Measurements from ENCODE around the gene ACBD3. TPM values are rescaled to one million over a fixed set of nuclear protein-coding genes. Genes with fewer than 3 reads are reported as not detected.

The ACBD3 gene
- total RNA-seq, 6 donors from 2014 or later, result 39.8 to 71.4 (median 40.8) TPM

GRCh38 chr1:226120398-226120797, 66.1 kb downstream of the ACBD3 start:
- no peak for DNase-seq
- Histone ChIP-seq H3K36me3 (no peaks in the 10 kb centered on the region), H3K9me3 (no peaks in the 10 kb centered on the region), H3K27ac (no peak overlapping the region), H3K4me3 (no peak overlapping the region), H3K27me3 (no peaks in the 10 kb centered on the region), H3K4me1 (peaks cover 5 to 29% (median 14%) of the 10 kb centered on the region in 4 donors)
- WGBS, 2 donors, result 83 to 93% methylated on average over 1 to 5 of the region's 5 CpGs
- no peak for TF ChIP-seq POLR2AphosphoS5 (IDR thresholded peaks at IDR 0.05)
- no peak for TF ChIP-seq EP300 (IDR thresholded peaks at IDR 0.05)
- no peak for TF ChIP-seq CTCF (IDR thresholded peaks at IDR 0.05)
- TF ChIP-seq POLR2A (IDR thresholded peaks at IDR 0.05), result no peak
- ATAC-seq (ENCODE audit: low FRiP score in 2 of 2), result no peak

GRCh38 chr1:226119169-226119568, 67.4 kb downstream of the ACBD3 start:
- 77 to 86% methylated on average over 6 of the region's 6 CpGs for WGBS, 2 donors
- no peak for ATAC-seq (ENCODE audit: low FRiP score in 2 of 2)

GRCh38 chr1:226118357-226118756, 68.2 kb downstream of the ACBD3 start:
- DNase-seq, result no peak
- ATAC-seq (ENCODE audit: low FRiP score in 2 of 2), result no peak
- TF ChIP-seq POLR2A (IDR thresholded peaks at IDR 0.05) (no peak), CTCF (IDR thresholded peaks at IDR 0.05) (no peak), EP300 (IDR thresholded peaks at IDR 0.05) (no peak), POLR2AphosphoS5 (IDR thresholded peaks at IDR 0.05) (no peak)
- peaks cover 5 to 20% (median 13%) of the 10 kb centered on the region in 4 donors for H3K4me1 ChIP-seq
- H3K27me3 ChIP-seq, result no peaks in the 10 kb centered on the region
- no peaks in the 10 kb centered on the region for H3K9me3 ChIP-seq
- no peak overlapping the region for H3K4me3 ChIP-seq
- 97% methylated on average over 4 of the region's 4 CpGs for WGBS, 2 donors
- H3K36me3 ChIP-seq, result no peaks in the 10 kb centered on the region
- H3K27ac ChIP-seq, result no peak overlapping the region

More at GRCh38 chr1:226119169-226119568, 67.4 kb downstream of the ACBD3 start:
- H3K9me3 ChIP-seq, result no peaks in the 10 kb centered on the region
- no peaks in the 10 kb centered on the region for H3K36me3 ChIP-seq
- no peaks in the 10 kb centered on the region for H3K27me3 ChIP-seq
- no peak for DNase-seq
- peaks cover 5 to 23% (median 14%) of the 10 kb centered on the region in 4 donors for H3K4me1 ChIP-seq
- H3K27ac ChIP-seq, result no peak overlapping the region
- TF ChIP-seq EP300 (IDR thresholded peaks at IDR 0.05) (no peak), CTCF (IDR thresholded peaks at IDR 0.05) (no peak), POLR2AphosphoS5 (IDR thresholded peaks at IDR 0.05) (no peak), POLR2A (IDR thresholded peaks at IDR 0.05) (no peak)
- no peak overlapping the region for H3K4me3 ChIP-seq

- peaks cover 4 to 10% (median 7%) of the 10 kb centered on the region in 4 donors for H3K4me1 ChIP-seq
- H3K9me3 ChIP-seq, result no peaks in the 10 kb centered on the region
- H3K4me3 ChIP-seq, result no peak overlapping the region
- H3K27ac ChIP-seq, result no peak overlapping the region
- no peak for DNase-seq
- 91 to 92% methylated on average over 6 of the region's 6 CpGs for WGBS, 2 donors
- TF ChIP-seq POLR2AphosphoS5 (IDR thresholded peaks at IDR 0.05) (no peak), CTCF (IDR thresholded peaks at IDR 0.05) (no peak)
- no peak for ATAC-seq (ENCODE audit: low FRiP score in 2 of 2)
- H3K36me3 ChIP-seq, result no peaks in the 10 kb centered on the region
- H3K27me3 ChIP-seq, result no peaks in the 10 kb centered on the region
Observed at GRCh38 chr1:226117330-226117729, 69.2 kb downstream of the ACBD3 start.

GRCh38 chr1:226116673-226117072, 69.9 kb downstream of the ACBD3 start:
- peaks cover 5 to 10% (median 7%) of the 10 kb centered on the region in 4 donors for H3K4me1 ChIP-seq
- H3K27me3 ChIP-seq, result no peaks in the 10 kb centered on the region
- TF ChIP-seq EP300 (IDR thresholded peaks at IDR 0.05) (no peak), POLR2A (IDR thresholded peaks at IDR 0.05) (no peak), CTCF (IDR thresholded peaks at IDR 0.05) (no peak), POLR2AphosphoS5 (IDR thresholded peaks at IDR 0.05) (no peak)
- DNase-seq (no peak), ATAC-seq (ENCODE audit: low FRiP score in 2 of 2) (no peak)
- no peak overlapping the region for H3K27ac ChIP-seq
- H3K36me3 ChIP-seq, result no peaks in the 10 kb centered on the region
- no peak overlapping the region for H3K4me3 ChIP-seq
- WGBS, 2 donors, result 60 to 74% methylated on average over 3 of the region's 3 CpGs
- H3K9me3 ChIP-seq, result no peaks in the 10 kb centered on the region

Data from upper lobe of left lung (tissue), 6 donors.